ENCODE data around the gene ARHGEF37. TPM values are rescaled to one million over a fixed set of nuclear protein-coding genes. Genes with fewer than 3 reads are reported as not detected.

ARHGEF37 gene
- total RNA-seq, 4 donors from 2014 or later = 1.5 to 7.5 (median 4.9) TPM

DNA sequence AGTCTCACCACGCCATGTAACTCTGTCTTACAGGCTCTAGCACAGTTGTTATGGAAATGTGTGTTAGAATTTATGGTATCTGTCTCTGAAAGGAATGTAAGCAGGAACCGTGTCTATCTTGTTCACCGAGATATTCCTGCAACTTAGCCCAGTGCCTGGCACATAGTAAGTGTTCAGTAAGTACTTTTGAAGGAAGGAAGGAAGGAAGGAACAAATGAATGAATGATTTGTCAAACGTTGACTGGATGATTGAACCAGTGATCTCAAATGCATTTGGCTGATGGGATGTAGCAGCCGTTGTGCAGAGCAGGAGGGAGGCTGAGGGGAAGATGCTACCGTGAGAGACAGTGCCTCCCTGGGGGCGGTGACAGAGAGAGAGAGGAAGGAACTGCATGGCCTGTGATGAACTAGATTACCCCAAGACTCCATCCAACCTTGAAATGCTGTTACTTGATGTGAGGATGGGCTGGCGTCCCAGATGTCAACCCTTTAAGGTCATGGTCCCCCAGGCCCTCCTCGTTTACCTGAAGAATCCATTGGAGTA is 101.3 kb downstream of the ARHGEF37 start:
- TF ChIP-seq, protein P1, sequence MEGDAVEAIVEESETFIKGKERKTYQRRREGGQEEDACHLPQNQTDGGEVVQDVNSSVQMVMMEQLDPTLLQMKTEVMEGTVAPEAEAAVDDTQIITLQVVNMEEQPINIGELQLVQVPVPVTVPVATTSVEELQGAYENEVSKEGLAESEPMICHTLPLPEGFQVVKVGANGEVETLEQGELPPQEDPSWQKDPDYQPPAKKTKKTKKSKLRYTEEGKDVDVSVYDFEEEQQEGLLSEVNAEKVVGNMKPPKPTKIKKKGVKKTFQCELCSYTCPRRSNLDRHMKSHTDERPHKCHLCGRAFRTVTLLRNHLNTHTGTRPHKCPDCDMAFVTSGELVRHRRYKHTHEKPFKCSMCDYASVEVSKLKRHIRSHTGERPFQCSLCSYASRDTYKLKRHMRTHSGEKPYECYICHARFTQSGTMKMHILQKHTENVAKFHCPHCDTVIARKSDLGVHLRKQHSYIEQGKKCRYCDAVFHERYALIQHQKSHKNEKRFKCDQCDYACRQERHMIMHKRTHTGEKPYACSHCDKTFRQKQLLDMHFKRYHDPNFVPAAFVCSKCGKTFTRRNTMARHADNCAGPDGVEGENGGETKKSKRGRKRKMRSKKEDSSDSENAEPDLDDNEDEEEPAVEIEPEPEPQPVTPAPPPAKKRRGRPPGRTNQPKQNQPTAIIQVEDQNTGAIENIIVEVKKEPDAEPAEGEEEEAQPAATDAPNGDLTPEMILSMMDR (IDR thresholded peaks at IDR 0.05; ENCODE audit: low read depth) = no peak

DNA sequence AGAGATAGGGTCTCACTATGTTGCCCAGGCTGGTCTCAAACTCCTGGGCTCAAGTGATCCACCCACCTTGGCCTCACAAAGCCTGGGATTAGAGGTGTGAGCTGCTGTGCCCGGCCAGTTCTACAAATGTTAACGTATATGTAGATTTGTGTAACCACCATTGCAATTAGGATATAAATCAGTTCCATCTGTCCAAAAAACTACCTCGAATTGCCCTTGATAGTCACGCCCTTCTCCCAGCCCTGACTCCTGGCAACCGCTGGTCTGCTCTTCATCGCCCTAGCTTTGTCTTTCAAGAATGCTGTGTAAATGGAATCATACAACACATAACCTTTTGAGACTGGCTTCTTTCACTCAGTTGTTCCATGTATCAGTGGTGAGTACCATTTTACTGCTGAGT is 102.7 kb downstream of the ARHGEF37 start:
- TF ChIP-seq, protein P1 (IDR thresholded peaks at IDR 0.05; ENCODE audit: low read depth) = no peak

DNA sequence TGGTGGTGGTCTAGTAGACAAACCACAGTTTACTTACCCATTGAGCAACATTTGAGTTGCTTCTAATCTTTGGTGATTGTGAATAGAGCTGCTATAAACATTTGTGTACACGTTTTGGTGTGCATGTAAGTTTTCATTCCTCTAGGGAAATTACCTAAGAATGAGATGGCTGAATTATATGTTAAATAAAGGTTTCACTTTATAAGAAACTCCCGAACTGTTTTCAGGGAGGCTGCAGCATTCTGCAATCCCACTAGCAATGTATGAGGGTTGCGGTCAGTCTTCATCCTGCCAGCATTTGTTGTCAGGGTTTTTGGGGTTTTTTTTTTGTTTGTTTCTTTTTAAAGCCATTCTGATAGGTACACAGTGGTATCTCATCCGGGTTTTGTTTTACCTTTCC is 103.1 kb downstream of the ARHGEF37 start:
- TF ChIP-seq, protein P1 (IDR thresholded peaks at IDR 0.05; ENCODE audit: low read depth) = no peak

Small RNA genes within 50 kb of the gene (small RNA-seq; reads per million reads assigned to genes)
- not detected for gene RNU6-588P

Other genes with a start within 250 kb of the ARHGEF37 start
- 10 to 100 TPM in 3 of 4 donors, 1 to 10 TPM in 1; 9.3 to 20.4 (median 13.3) TPM for gene GRPEL2, start 236.0 kb upstream of the ARHGEF37 start, total RNA-seq
- 1 to 10 TPM; 2.6 to 6.1 (median 3.1) TPM for gene PCYOX1L, start 223.5 kb upstream of the ARHGEF37 start, total RNA-seq
- gene IL17B, start 202.2 kb upstream of the ARHGEF37 start, total RNA-seq = not detected
- gene CSNK1A1, start 30.1 kb upstream of the ARHGEF37 start, total RNA-seq = 100 to 1,000 TPM; 149 to 210 (median 162) TPM
- 1 to 10 TPM; 2.4 to 9.4 (median 4.4) TPM for gene PPARGC1B, start 148.8 kb downstream of the ARHGEF37 start, total RNA-seq